ENCODE results near the gene TGM2. TPM values are rescaled to one million over a fixed set of nuclear protein-coding genes. Genes with fewer than 3 reads are reported as not detected.
A peak's percentile ranks its signal among the peaks of the same experiment; 100 is the strongest.

The TGM2 gene
- total and polyA plus RNA-seq, 9 of the 15 experiments (the other 6 are each of a cell fraction or from before 2014, with no cell fraction given) = 5.5 to 78.5 (median 37.6) TPM

DNA sequence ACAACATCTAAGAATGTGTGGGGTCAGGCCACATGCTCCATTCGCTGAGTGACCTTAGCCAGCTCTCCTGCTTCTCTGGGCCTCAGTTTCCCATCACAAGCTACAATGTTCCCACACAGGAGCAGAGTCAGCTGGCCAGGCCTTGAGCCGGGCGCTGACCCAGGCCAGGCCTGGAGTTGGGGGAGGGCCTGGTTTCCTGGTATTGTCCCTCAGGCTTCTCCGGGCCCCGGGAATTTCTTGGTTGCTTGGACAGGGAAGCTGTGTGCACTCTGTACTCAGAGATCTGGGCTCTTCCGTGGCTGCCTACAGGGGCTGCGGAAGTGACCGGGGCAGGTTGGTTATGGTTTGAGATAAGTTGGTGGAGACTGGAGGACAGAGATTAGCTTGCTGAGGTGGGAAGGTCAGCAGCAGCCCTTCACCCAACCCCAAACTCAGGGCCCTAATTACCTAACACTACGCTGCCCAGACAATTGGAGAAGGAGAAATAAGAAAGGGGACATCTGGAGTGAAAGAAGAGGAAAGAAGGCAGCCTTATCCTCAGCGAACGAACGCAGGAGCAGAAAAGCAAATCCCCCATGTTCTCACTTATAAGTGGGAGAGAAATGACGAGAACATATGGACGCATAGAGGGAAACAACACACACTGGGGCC, 6.2 kb downstream of the TGM2 start (continued):
- TF ChIP-seq, protein P1, sequence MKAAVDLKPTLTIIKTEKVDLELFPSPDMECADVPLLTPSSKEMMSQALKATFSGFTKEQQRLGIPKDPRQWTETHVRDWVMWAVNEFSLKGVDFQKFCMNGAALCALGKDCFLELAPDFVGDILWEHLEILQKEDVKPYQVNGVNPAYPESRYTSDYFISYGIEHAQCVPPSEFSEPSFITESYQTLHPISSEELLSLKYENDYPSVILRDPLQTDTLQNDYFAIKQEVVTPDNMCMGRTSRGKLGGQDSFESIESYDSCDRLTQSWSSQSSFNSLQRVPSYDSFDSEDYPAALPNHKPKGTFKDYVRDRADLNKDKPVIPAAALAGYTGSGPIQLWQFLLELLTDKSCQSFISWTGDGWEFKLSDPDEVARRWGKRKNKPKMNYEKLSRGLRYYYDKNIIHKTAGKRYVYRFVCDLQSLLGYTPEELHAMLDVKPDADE (conservative IDR thresholded peaks at IDR 0.05; ENCODE audit: control insufficient read depth, low read depth, low read length) = peak; percentile 77; the same call in 1 of the 2 replicates
- TF ChIP-seq HDGF (IDR thresholded peaks at IDR 0.05) (no peak), RUNX1 (IDR thresholded peaks at IDR 0.05; ENCODE audit: low read depth) (peak; percentile 78; the same call in 1 of the 2 replicates), PHF8 (IDR thresholded peaks at IDR 0.05; ENCODE audit: borderline replicate concordance, low read length) (no peak), NEUROD1 (IDR thresholded peaks at IDR 0.05; ENCODE audit: borderline replicate concordance, low read depth, low read length, partially characterized antibody) (peak; percentile 85), ZEB2 (IDR thresholded peaks at IDR 0.05) (peak; percentile 80), LEF1 (IDR thresholded peaks at IDR 0.05) (peak; percentile 94), ZNF766 (CRISPR knock-in tag; conservative IDR thresholded peaks at IDR 0.05) (peak; percentile 88), CCNT2 (IDR thresholded peaks at IDR 0.05; ENCODE audit: borderline replicate concordance, extremely low read depth, insufficient read length, low read depth, low read length) (peak; percentile 60), BRD9 (IDR thresholded peaks at IDR 0.05; ENCODE audit: low read depth, partially characterized antibody) (peak; percentile 85), DMBX1 (CRISPR knock-in tag; IDR thresholded peaks at IDR 0.05; ENCODE audit: borderline replicate concordance) (peak; percentile 93), TARDBP (IDR thresholded peaks at IDR 0.05) (peak; percentile 58; the same call in 1 of the 2 replicates), PML (IDR thresholded peaks at IDR 0.05; ENCODE audit: low read length) (peak; percentile 94), DIDO1 (tag; IDR thresholded peaks at IDR 0.05; ENCODE audit: low read depth) (no peak), ZNF644 (tag; IDR thresholded peaks at IDR 0.05; ENCODE audit: low read depth) (peak; percentile 88), ARID1B (IDR thresholded peaks at IDR 0.05) (peak; percentile 98), HNRNPK (IDR thresholded peaks at IDR 0.05; ENCODE audit: low read depth, low read length, poor library complexity, severe bottlenecking) (no peak), HDAC2 (IDR thresholded peaks at IDR 0.05) (0 out of 2 replicates have a peak, but pooled peaks have one; percentile 75), POU5F1 (IDR thresholded peaks at IDR 0.05; ENCODE audit: borderline replicate concordance, low read depth, low read length, partially characterized antibody) (no peak)
- TF ChIP-seq, protein P2, sequence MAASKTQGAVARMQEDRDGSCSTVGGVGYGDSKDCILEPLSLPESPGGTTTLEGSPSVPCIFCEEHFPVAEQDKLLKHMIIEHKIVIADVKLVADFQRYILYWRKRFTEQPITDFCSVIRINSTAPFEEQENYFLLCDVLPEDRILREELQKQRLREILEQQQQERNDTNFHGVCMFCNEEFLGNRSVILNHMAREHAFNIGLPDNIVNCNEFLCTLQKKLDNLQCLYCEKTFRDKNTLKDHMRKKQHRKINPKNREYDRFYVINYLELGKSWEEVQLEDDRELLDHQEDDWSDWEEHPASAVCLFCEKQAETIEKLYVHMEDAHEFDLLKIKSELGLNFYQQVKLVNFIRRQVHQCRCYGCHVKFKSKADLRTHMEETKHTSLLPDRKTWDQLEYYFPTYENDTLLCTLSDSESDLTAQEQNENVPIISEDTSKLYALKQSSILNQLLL (CRISPR knock-in tag; IDR thresholded peaks at IDR 0.05; ENCODE audit: borderline replicate concordance) = no peak
- TF ChIP-seq, protein P3, sequence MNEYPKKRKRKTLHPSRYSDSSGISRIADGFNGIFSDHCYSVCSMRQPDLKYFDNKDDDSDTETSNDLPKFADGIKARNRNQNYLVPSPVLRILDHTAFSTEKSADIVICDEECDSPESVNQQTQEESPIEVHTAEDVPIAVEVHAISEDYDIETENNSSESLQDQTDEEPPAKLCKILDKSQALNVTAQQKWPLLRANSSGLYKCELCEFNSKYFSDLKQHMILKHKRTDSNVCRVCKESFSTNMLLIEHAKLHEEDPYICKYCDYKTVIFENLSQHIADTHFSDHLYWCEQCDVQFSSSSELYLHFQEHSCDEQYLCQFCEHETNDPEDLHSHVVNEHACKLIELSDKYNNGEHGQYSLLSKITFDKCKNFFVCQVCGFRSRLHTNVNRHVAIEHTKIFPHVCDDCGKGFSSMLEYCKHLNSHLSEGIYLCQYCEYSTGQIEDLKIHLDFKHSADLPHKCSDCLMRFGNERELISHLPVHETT (CRISPR knock-in tag; conservative IDR thresholded peaks at IDR 0.05 in 1 of 2, IDR thresholded peaks at IDR 0.05 in 1 of 2) = peak in 1 of 2 experiments; percentile 55; a peak in 1 of 4 replicates
- TF ChIP-seq, protein P4, sequence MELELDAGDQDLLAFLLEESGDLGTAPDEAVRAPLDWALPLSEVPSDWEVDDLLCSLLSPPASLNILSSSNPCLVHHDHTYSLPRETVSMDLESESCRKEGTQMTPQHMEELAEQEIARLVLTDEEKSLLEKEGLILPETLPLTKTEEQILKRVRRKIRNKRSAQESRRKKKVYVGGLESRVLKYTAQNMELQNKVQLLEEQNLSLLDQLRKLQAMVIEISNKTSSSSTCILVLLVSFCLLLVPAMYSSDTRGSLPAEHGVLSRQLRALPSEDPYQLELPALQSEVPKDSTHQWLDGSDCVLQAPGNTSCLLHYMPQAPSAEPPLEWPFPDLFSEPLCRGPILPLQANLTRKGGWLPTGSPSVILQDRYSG (tag; conservative IDR thresholded peaks at IDR 0.05; ENCODE audit: low read depth) = 0 out of 2 replicates have a peak, but pooled peaks have one; percentile 39
